Raji (cell line): ENCODE results near the gene TAF12.

Experiments
- POLR2A ChIP-seq: IDR thresholded peaks from 2 replicates; pipeline ENCODE4 v1.6.1; 2011; ENCODE audit warnings: low read depth, low read length, control low read depth; ENCODE audit not compliant: insufficient read depth

TAF12 gene

DNA sequence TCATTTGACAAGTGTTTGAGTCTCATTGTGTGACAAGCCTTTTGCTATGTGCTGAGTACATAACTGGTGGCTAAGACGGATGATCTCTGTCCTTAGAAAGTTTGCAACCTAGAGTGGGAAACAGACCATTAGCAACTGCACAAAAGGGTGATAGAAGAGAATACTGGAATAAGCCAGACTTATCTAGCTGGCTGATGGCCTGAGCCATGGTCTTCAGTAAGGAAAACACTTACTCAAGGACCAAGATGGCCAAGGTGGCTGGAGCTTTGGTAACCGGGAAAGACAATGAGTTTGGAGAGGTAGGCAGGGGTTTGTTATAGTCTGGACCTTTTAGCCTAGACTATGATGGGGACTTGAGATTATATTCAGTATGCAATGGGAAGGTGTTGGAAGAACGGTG, 1.6 kb upstream of the TAF12 start:
- no peak for TF ChIP-seq POLR2A

DNA sequence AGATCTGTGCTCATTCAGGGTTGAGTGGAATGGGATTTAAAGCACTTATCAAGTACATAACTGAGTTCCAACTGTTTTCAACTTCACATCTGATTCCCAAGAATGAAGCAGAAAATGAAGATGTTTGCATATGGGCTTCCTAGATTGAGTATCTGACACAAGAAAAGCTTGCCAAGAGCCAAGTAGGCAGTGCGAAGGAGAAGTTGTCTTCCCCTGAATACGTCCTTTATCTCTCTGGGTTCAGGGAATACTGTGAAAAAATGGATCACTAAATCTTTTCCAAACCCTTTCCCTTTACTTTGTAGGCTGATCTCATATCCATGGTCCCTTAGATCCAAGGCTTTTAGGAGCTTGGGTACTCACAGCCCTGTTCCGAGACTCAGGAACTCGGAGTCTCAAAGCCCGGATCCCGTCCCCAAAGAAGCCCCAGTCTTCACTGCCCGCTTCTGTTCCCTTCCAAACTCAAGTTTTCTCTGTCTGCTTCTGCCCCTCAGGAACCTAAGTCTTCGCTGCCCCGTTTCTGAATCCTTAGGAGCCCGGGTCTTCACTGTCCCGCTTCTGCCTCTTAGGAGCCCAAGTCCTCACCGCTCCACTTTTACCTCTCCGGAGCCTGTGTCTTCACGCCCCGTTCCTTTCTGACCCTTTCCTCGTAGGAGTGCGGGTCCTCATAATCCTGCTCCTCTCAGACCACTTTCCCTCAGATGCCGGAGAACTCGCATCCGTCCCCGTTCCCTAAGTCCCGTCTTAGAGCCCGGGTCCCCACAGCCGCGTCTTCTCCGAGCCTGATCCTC, 616 bp downstream of the TAF12 start:
- no peak for TF ChIP-seq POLR2A

DNA sequence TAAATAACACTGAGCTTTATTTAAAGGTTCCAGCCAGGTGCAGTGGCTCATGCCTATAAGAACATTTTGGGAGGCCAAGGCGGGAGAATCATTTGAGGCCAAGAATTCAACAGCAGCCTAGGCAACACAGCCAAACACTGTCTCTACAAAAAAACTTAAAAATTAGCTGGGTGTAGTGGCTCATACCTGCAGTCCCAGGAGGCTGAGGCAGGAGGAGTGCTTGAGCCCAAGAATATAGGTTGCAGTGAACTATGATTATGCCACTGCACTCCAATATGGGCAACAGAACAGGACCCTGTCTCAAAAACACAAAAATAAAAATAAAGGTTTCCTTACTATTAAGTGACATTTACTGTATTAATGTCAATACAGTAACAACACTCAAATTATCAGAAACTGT, 2.1 kb downstream of the TAF12 start:
- TF ChIP-seq POLR2A, result no peak

DNA sequence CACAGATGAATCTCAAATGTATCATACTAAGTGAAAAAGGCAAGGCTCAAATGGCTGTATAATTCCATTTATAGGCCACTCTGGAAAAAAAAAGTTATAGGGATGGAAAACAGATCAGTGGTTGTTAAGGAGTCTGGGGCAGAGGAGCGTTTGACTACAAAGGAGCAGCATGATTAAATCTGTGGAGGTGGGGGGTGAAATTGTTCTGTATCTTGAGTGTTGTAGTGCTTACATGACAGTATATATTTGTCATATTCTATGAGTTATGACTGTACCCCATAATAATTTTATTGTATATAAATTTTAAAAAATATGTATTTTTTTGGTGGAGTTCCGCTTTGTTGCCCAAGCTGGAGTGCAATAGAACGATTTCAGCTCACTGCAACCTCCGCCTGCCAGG, 10.3 kb downstream of the TAF12 start:
- no peak for TF ChIP-seq POLR2A

DNA sequence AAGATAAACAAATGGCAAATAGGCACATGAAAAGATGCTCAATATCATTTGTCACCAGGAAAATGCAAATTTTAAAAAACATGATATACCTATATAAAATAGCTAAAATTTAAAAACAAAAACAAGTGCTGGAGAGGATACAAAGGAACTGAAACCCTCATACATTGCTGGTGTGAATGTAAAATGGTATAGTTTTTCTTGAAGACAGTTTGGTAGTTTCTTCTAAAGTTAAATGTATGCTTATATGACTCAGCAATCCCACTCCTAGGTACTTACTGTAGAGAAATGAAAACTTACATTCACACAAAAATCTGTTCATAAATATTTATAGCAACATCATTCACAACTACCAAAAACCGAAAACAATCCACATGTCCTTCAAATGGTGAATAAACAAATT, 11.2 kb downstream of the TAF12 start:
- no peak for TF ChIP-seq POLR2A

DNA sequence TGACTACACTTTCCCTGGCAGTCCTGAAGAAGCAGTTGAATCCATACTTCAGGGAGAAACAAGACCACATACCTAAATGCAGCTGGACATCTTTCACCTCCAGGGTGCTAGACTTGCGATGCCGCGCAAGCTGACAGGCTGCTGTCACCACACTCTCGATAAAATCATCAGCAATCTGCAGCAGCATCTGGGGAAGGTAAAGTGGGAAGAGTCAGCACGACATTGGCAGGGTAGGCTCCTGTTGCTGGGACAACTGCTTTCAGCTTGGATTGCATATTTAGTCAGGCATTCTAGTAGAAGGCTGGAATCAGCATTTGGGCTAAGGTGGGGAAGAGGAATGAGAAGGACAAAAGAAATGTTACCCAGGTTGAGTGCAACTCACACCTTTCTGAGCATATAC, 29.7 kb downstream of the TAF12 start:
- no peak for TF ChIP-seq POLR2A

DNA sequence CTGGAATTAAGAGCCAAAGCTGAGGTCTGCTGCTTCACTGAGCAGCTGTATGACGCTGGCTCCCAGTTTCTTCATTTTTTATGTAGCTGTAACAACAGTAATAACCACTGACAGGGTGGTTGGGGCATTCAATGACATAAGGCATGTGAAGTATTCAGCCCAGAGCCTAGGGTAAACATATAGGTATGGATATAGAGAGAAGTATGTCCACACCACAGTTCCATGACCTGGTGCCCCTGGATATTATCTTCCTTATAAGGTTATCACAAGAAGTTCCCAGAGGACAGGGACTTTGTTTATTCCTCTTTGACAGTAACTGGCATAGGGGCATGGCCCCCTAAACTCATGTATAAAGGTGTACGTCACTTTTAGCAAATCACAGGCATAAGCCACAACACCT, 36.1 kb downstream of the TAF12 start:
- no peak for TF ChIP-seq POLR2A

DNA sequence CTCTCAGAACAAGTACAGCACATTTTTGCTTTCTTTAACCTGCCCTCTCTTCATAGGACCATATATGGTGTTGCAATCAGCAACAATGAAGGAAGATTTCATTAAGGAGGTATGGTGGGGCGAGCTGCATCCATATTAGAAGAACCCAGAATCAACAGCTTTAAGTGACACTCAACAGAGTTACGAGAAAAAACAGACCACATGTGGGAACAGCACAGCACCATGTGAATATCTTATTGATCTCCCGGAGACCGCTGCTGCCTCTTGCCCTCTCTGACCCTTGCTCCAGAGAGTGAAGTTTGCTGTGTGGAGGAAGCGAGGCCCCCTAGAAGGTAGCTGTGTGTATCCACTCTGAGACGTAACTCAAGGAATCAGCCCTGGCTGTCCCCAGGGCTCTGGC, 37.9 kb downstream of the TAF12 start:
- no peak for TF ChIP-seq POLR2A

DNA sequence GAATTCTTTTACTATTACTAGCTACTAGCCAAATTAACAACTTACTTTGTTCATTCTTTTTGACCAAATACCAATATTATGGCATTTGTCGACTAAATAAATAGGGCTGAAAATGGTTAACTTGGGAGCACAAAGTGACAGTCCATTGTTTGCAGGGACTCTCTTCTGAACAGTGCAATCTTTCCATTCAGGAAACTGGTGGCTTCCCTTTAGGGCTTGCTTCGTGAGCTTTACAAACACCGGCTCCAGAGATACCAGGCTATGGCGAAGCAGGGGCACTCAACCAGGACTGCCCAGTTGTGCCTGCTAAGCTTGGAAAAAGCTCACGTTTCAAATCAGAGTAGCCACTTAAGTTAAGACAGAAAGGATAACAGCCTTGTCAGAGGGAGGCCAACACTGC, 38.5 kb downstream of the TAF12 start:
- no peak for TF ChIP-seq POLR2A

DNA sequence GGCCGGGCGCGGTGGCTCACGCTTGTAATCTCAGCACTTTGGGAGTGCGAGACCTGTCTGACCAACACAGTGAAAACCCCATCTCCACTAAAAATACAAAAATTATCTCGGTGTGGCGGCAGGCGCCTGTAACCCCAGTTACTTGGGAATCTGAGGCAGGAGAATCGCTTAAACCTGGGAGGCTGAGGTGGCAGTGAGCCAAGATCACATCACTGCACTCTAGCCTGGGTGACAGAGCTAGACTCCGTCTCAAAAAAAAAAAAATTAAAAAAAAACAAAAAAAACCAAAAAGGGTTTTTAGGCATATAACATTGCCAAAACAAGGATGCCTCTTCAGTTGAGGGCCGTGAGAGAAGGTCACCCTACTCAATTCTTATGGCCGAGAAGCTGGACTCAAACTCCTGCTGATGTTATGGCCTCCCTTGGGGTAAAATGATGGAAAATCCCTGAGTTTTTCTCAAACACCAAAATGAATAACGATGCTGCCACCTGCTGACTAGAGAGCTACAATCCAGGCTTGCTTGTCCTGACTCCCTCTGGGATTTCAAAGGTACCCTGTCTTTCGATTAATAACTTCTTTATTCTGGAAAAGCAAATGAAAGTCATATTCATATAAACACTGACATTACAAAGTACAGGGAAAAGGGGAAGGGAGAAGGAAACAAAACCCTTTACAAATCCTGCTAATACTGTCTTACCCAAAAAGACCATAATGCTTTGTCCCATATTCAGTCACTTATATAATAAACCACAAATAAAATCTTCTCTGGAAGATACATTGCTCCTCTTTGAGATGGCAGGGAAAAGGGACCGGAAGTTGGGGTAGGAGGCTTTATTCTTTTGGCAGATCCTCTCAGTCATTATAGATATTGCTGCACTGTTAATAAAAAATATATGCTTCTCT, 40.1 kb downstream of the TAF12 start:
- no peak for TF ChIP-seq POLR2A

DNA sequence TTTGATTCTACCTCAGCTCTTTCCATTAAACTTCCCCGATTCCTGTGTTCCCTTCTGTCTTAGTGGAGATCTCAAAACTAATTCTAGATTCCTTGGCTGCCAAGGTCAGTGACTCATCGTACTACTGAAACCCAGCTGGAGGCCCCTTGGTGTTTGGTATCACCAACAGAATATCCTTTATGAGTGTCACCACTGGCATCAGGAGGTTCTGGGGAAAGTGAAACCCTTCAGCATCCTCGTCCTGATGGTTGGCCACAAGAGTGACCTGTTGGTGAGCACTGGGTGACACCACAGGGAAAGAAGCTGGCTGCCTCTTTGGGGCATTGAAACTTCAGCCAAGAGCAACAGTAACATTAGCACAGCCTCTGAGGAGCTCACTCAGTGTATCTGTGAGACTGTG, 41.2 kb downstream of the TAF12 start:
- TF ChIP-seq POLR2A, result no peak

DNA sequence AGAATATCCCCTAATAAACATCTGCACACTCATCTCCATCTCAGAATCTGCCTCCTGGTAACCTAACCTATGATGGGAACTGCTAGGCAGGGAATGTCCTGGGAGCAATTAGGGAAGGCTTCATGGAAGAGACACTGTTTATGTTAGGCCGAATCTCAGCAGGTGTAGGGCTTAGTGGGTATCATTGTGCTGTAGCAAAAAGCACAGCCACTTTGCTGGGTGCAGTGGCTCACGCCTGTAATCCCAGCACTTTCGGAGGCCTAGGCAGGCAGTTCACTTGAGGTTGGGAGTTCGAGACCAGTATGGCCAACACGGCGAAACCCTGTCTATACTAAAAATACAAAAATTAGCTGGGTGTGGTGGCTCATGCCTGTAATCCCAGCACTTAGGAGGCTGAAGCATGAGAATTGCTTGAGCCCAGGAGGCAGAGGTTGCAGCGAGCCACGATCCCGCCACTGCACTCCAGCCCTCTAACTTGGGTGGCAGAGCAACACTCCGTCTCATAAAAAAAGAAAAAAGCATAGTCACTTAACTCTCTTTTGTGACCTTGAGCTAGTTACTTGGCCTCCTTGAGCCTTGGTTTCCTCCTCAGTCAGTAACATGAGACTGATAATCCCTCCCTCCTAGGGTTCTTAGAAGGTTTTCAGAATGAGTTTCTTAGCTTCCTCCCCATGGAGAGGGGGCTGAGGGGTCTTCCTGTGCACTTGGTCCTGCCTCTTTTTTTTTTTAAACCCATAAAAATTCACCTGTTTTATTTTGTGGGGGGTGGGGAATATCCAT, 47.3 kb downstream of the TAF12 start:
- no peak for TF ChIP-seq POLR2A

DNA sequence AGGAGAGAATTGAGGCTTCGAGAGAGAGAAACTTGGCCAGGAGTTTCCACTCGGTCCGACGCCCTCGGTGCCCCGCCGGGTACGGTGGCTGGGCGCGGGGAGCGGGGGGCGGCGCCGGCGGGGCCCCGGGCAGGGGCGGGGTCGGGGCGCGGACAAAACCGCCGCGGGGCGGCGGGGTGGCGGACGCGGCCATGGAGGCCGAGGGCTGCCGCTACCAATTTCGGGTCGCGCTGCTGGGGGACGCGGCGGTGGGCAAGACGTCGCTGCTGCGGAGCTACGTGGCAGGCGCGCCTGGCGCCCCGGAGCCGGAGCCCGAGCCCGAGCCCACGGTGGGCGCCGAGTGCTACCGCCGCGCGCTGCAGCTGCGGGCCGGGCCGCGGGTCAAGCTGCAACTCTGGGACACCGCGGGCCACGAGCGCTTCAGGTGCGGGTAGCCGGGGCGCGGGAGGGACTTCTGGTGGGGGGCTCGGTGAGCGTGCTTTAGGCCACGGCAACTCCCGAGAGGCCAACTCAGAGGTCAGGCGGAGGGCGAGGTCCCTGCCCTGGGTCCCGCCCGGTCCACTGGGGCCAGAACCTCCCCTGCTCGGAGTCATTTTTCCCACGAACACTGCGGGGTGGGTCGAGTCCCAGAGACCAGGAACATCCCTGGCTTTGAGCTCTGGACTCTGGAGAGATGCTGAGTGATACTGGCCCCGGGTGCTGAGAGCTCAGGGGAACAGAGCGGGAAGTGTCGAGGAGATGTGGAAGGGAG, 50.4 kb downstream of the TAF12 start:
- TF ChIP-seq POLR2A, result no peak

DNA sequence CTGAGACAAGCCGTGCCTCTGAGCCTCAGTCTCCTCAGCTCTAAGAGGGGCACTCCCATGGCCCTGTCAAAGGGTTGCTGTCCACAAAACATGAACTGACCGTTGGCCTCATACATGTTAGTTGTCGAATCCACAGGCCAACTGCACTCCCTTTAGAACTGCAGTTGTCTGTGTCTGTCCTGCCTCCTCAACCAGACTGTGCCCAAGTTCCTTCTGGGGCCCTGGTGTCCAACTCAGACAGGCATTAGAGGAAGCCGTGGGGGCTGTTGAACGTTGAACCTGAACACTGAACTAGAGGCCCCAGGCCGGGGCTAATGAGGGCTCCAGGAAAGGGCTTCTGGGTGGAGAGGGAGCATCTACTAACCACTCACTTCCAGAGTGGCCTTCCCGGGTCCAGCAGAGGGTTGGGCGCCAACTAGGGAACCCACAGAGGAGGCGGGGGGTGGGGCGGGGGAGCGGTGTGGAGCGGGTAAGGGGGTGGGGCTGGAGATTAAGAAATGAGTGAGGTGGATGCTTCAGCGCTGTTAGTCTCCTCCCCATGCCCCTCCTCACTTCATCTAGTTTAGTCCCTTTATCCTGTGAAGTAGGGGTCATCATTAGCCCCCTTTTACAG, 51.1 kb downstream of the TAF12 start, which contains the start of gene RAB42:
Gene RAB42, plus strand, starts transcription at position 558 of the 613 bp plus-strand sequence. CDS start 247 bp downstream, outside the sequence.
- TF ChIP-seq POLR2A, result no peak
